ENCODE results near the gene PINLYP. TPM values are rescaled to one million over a fixed set of nuclear protein-coding genes. Genes with fewer than 3 reads are reported as not detected.

PINLYP gene
- total RNA-seq, 4 donors from 2014 or later: 2.3 to 9.4 (median 6.7) TPM

DNA sequence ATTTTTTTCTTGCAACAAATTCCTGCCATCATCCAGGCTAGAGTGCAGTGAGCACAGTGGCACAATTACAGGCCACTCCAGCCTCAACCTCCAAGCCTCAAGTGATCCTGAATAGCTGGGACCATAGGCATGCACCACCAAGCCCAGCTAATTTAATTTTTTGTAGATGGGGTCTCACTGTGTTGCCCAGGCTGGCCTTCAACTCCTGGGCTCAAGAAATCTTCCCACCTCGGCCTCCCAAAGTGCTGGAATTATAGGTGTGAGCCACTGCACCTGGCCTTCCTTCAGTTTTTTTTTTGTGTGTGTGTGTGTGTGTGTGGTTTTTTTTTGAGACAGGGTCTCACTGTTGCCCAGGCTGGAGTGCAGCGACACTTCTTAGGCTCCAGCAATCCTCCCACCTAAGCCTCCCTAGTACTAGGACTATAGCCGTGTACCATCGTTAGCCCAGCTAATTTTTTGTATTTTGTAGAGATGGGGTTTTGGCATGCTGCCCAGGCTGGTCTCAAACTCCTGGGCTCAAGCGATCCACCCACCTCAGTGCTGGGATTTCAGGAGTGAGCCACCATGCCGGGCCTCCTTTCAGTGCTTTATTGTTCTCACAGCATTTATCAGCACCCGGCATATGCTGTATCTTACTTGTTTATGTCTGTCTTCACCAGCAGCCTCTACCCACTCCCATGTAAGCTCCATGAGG, 30.4 kb downstream of the PINLYP start:
- H3K27ac ChIP-seq: no peak overlapping the region
- 63 to 72% methylated on average over 7 of the region's 7 CpGs for WGBS, 2 donors (ENCODE audit: low coverage in 1 of 2)

DNA sequence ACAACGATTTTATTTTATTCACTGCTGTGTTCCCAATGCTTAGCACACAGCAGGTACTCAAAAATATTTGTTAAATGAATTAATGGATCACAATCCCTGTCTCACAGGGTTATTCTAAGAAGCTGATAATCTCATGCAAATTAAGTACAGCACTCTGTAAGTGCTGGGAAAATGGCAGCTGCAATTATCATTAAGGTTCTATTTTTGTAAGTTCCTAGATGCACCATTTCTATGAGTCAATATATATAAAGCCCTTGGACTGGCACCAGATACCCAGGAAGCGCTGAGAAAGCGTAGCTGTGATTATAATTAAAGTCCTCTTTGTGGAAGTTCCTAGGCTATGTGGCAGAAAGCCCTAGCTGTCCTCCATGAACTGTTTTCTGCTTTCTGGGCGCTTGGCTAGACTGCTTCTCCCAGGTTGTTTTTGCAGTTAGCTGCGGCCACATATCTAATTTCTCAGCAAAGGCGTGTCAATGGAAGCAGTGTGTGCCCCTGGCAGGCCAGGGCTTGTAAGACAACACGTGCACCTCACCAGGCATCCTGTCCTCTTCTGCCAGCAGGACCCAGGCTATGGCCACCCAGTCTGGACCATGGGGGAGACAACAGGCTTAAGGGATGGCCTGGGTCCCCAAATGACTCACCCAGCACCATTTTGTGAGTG, 31.1 kb downstream of the PINLYP start:
- Histone ChIP-seq H3K27ac (no peak overlapping the region), H3K27me3 (no peaks in the 10 kb centered on the region), H3K4me1 (no peaks in the 10 kb centered on the region), H3K36me3 (peaks cover 0 to 49% of the 10 kb centered on the region in 2 donors), H3K9me3 (no peaks in the 10 kb centered on the region), H3K4me3 (no peak overlapping the region)
- ATAC-seq: no peak
- TF ChIP-seq CTCF (IDR thresholded peaks at IDR 0.05) (no peak), POLR2AphosphoS5 (IDR thresholded peaks at IDR 0.05) (no peak), POLR2A (IDR thresholded peaks at IDR 0.05) (no peak), EP300 (IDR thresholded peaks at IDR 0.05) (no peak)
- WGBS, 2 donors (ENCODE audit: low coverage in 1 of 2): 81 to 92% methylated on average over 3 to 6 of the region's 7 CpGs

More for the DNA sequence above, 30.4 kb downstream of the PINLYP start:
- Histone ChIP-seq H3K27me3 (no peaks in the 10 kb centered on the region), H3K9me3 (no peaks in the 10 kb centered on the region), H3K36me3 (peaks cover 0 to 49% of the 10 kb centered on the region in 2 donors), H3K4me1 (no peaks in the 10 kb centered on the region), H3K4me3 (no peak overlapping the region)
- TF ChIP-seq EP300 (IDR thresholded peaks at IDR 0.05) (no peak), POLR2AphosphoS5 (IDR thresholded peaks at IDR 0.05) (no peak), POLR2A (IDR thresholded peaks at IDR 0.05) (no peak), CTCF (IDR thresholded peaks at IDR 0.05) (no peak)
- no peak for ATAC-seq

GRCh38 chr19:43607238-43608205, 31.9 kb downstream of the PINLYP start:
- Histone ChIP-seq H3K9me3 (no peaks in the 10 kb centered on the region), H3K36me3 (peaks cover 0 to 50% of the 10 kb centered on the region in 2 donors), H3K27ac (no peak overlapping the region), H3K4me3 (no peak overlapping the region), H3K4me1 (no peaks in the 10 kb centered on the region), H3K27me3 (no peaks in the 10 kb centered on the region)
- 86 to 88% methylated on average over 6 to 7 of the region's 28 CpGs for WGBS, 2 donors (ENCODE audit: low coverage in 1 of 2)
- no peak for ATAC-seq
- TF ChIP-seq POLR2A (IDR thresholded peaks at IDR 0.05) (no peak), CTCF (IDR thresholded peaks at IDR 0.05) (no peak), EP300 (IDR thresholded peaks at IDR 0.05) (no peak), POLR2AphosphoS5 (IDR thresholded peaks at IDR 0.05) (no peak)

DNA sequence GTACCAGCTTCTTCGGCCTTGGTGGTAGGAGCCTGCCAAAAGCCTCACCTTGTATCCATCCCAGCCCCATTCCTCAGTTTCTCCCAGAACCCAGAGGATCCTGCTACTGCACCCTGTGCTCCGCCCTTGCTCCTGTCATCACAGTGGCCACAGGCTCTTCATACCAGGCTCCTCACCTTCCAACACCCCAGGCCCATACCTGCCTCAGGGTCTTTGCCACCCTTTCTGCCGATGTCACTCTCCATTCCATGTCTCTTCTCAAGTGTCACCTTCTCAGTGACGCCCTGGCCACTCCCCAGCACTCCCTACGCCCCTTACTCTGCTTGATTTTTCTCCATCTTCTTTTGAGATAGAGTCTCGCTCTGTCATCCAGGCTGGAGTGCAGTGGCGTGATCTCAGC, 34.3 kb downstream of the PINLYP start:
- H3K4me3 ChIP-seq: no peak overlapping the region
- no peak overlapping the region for H3K27ac ChIP-seq
- peaks cover 0 to 58% of the 10 kb centered on the region in 2 donors for H3K36me3 ChIP-seq
- no peaks in the 10 kb centered on the region for H3K9me3 ChIP-seq
- no peak for ATAC-seq
- 83 to 87% methylated on average over 3 to 4 of the region's 7 CpGs for WGBS, 2 donors (ENCODE audit: low coverage in 1 of 2)
- TF ChIP-seq EP300 (IDR thresholded peaks at IDR 0.05) (no peak), POLR2A (IDR thresholded peaks at IDR 0.05) (no peak), POLR2AphosphoS5 (IDR thresholded peaks at IDR 0.05) (no peak), CTCF (IDR thresholded peaks at IDR 0.05) (no peak)
- no peaks in the 10 kb centered on the region for H3K27me3 ChIP-seq
- H3K4me1 ChIP-seq: peaks cover 0 to 9% (median 0%) of the 10 kb centered on the region in 3 donors

All from gastroesophageal sphincter (tissue), 4 donors.